Calu3 (cell line): ENCODE data around the gene NTRK2. TPM values are rescaled to one million over a fixed set of nuclear protein-coding genes. Genes with fewer than 3 reads are reported as not detected.

ENCODE experiments used
- BruUV-seq: library from RNA; stranded (reverse); fragments of 400-500 nt; replicated peaks from 2 replicates; lab custom pipeline; 2021; lab: Mats Ljungman, UMichigan
- CTCF ChIA-PET: fragments of 300-600 bp; sonication (Branson Sonifier 250); formaldehyde crosslinking; loops from one replicate; lab custom pipeline; 2022; ENCODE audit warnings: antibody characterized with exemption; lab: Charles Lee
- DNase-seq: peaks from one replicate; pipeline ENCODE4 v3.0.0; 2022
- H3K27ac Mint-ChIP-seq: one replicate; pipeline ENCODE4 v1.8.0; 2022; ENCODE audit warnings: mixed read lengths; ENCODE audit not compliant: unreplicated experiment
- H3K27me3 Mint-ChIP-seq: one replicate; pipeline ENCODE4 v1.8.0; 2022; ENCODE audit warnings: mixed read lengths; ENCODE audit not compliant: unreplicated experiment
- H3K36me3 Mint-ChIP-seq: one replicate; pipeline ENCODE4 v1.8.0; 2022; ENCODE audit warnings: mild to moderate bottlenecking, moderate library complexity, mixed read lengths; ENCODE audit not compliant: insufficient read depth, unreplicated experiment
- H3K4me1 Mint-ChIP-seq: one replicate; pipeline ENCODE4 v1.8.0; 2022; ENCODE audit warnings: mild to moderate bottlenecking, low read depth, mixed read lengths; ENCODE audit not compliant: unreplicated experiment
- H3K4me3 Mint-ChIP-seq: one replicate; pipeline ENCODE4 v1.8.0; 2022; ENCODE audit warnings: mild to moderate bottlenecking, low read depth, moderate library complexity, mixed read lengths; ENCODE audit not compliant: unreplicated experiment
- H3K9me3 Mint-ChIP-seq: one replicate; pipeline ENCODE4 v1.8.0; 2022; ENCODE audit warnings: low read depth, mixed read lengths; ENCODE audit not compliant: unreplicated experiment
- CTCF ChIP-seq: fragments of 200-600 bp; IDR thresholded peaks from one replicate; pipeline ENCODE4 v1.8.0; 2022; ENCODE audit warnings: antibody characterized with exemption; ENCODE audit not compliant: unreplicated experiment
- intact Hi-C: fragments of 100-400 bp; cut with micrococcal nuclease; formaldehyde crosslinking; loops from one replicate; pipeline ENCODE4 v1.10.0; 2022; ENCODE audit not compliant: unreplicated experiment
- total RNA-seq: library from RNA; stranded (reverse); gene quantifications from 2 replicates; pipeline ENCODE4 v1.2.3, GENCODE V29; 2022

NTRK2 gene
- total RNA-seq, 1 experiment from 2014 or later: 2.1 TPM

GRCh38 chr9:84671586-84672521, 2.3 kb downstream of the NTRK2 start:
- TF ChIP-seq CTCF: no peak
- H3K4me1 Mint-ChIP-seq: no peaks in the 10 kb centered on the region
- no peak for DNase-seq
- CTCF ChIA-PET: no interaction called here
- H3K9me3 Mint-ChIP-seq: no peaks in the 10 kb centered on the region
- H3K27me3 Mint-ChIP-seq: no peaks in the 10 kb centered on the region
- H3K36me3 Mint-ChIP-seq: peaks cover 17% of the 10 kb centered on the region
- H3K27ac Mint-ChIP-seq: no peak overlapping the region
- no peak overlapping the region for H3K4me3 Mint-ChIP-seq
- no TSS peak for BruUV-seq
- intact Hi-C loops: no loop called here

- CTCF ChIA-PET: no interaction called here
- Mint-ChIP-seq H3K9me3 (no peaks in the 10 kb centered on the region), H3K27ac (no peak overlapping the region), H3K4me1 (no peaks in the 10 kb centered on the region), H3K27me3 (no peaks in the 10 kb centered on the region), H3K36me3 (peaks cover 7% of the 10 kb centered on the region), H3K4me3 (no peak overlapping the region)
- TF ChIP-seq CTCF: no peak
- no TSS peak for BruUV-seq
- intact Hi-C loops: no loop called here
- no peak for DNase-seq
Measured at GRCh38 chr9:84673806-84674205, 4.3 kb downstream of the NTRK2 start.

- CTCF ChIA-PET: no interaction called here
- intact Hi-C loops: no loop called here
- no peak for DNase-seq
- Mint-ChIP-seq H3K36me3 (no peaks in the 10 kb centered on the region), H3K9me3 (no peaks in the 10 kb centered on the region), H3K4me1 (no peaks in the 10 kb centered on the region), H3K27ac (no peak overlapping the region), H3K4me3 (no peak overlapping the region), H3K27me3 (no peaks in the 10 kb centered on the region)
- no TSS peak for BruUV-seq
- no peak for TF ChIP-seq CTCF
Measured at GRCh38 chr9:84677080-84677479, 7.6 kb downstream of the NTRK2 start.

GRCh38 chr9:84679571-84679970, 10.0 kb downstream of the NTRK2 start:
- H3K9me3 Mint-ChIP-seq: no peaks in the 10 kb centered on the region
- H3K27ac Mint-ChIP-seq: no peak overlapping the region
- TF ChIP-seq CTCF: no peak
- no peak for DNase-seq
- no peaks in the 10 kb centered on the region for H3K4me1 Mint-ChIP-seq
- H3K4me3 Mint-ChIP-seq: no peak overlapping the region
- no peaks in the 10 kb centered on the region for H3K36me3 Mint-ChIP-seq
- BruUV-seq: no TSS peak
- intact Hi-C loops: no loop called here
- CTCF ChIA-PET: no interaction called here
- no peaks in the 10 kb centered on the region for H3K27me3 Mint-ChIP-seq
